Keratinocyte (primary cell): ENCODE results near the gene SMARCD3. TPM values are rescaled to one million over a fixed set of nuclear protein-coding genes. Genes with fewer than 3 reads are reported as not detected.

Source experiments
- DNase-seq: peaks from one replicate; pipeline ENCODE4 v3.0.0-alpha.2; 2011; ENCODE audit warnings: low read depth, missing footprints, low spot score
- FAIRE-seq: peaks from 2 replicates; lab custom pipeline; 2011; peaks lifted over from hg19 to GRCh38; lab: Jason Lieb, UNC
- H2AFZ ChIP-seq: 2 replicates; pipeline ENCODE4 v1.6.0; 2012; ENCODE audit warnings: low read length, control low read depth, inconsistent platforms; ENCODE audit not compliant: control insufficient read depth
- H3K27ac ChIP-seq: 2 replicates; pipeline ENCODE4 v1.5.1; 2011; ENCODE audit warnings: low read length; ENCODE audit not compliant: control insufficient read depth, insufficient read depth
- H3K27me3 ChIP-seq: 3 replicates; pipeline ENCODE4 v1.6.0; 2011; ENCODE audit warnings: low read length; ENCODE audit not compliant: control insufficient read depth, insufficient read depth; ENCODE audit errors: extremely low read depth
- H3K36me3 ChIP-seq, 2 experiments: 2 replicates in 1 of 2; 3 replicates in 1 of 2; pipeline ENCODE4 v1.5.1; 2011; ENCODE audit warnings: low read length in 2 of 2, mild to moderate bottlenecking in 1 of 2; ENCODE audit not compliant: control insufficient read depth in 2 of 2, insufficient read depth in 2 of 2; ENCODE audit errors: extremely low read depth in 1 of 2
- H3K4me1 ChIP-seq: 3 replicates; pipeline ENCODE4 v1.5.1; 2011; ENCODE audit warnings: low read length; ENCODE audit not compliant: control insufficient read depth, insufficient read depth; ENCODE audit errors: extremely low read depth
- H3K4me2 ChIP-seq: 3 replicates; pipeline ENCODE4 v1.6.0; 2011; ENCODE audit warnings: low read depth, low read length; ENCODE audit not compliant: control insufficient read depth, insufficient read depth; ENCODE audit errors: extremely low read depth
- H3K4me3 ChIP-seq, 3 experiments: fragments of 200-600 bp in 1 of 3; sonication (generic) in 1 of 3; 2 replicates in 2 of 3; 3 replicates in 1 of 3; pipeline ENCODE4 v1.5.1; 2011 to 2016; ENCODE audit warnings: low read length in 3 of 3, mild to moderate bottlenecking in 3 of 3, control low read depth in 2 of 3, inconsistent platforms in 1 of 3, low read depth in 1 of 3, mixed read lengths in 1 of 3, mixed run types in 1 of 3, moderate library complexity in 1 of 3; ENCODE audit not compliant: control insufficient read depth in 2 of 3, insufficient read depth in 2 of 3; ENCODE audit errors: extremely low read depth in 1 of 3
- H3K79me2 ChIP-seq: 2 replicates; pipeline ENCODE4 v1.6.0; 2012; ENCODE audit warnings: low read length; ENCODE audit not compliant: control insufficient read depth, insufficient read depth
- H3K9ac ChIP-seq: 3 replicates; pipeline ENCODE4 v1.6.0; 2011; ENCODE audit warnings: low read length; ENCODE audit not compliant: control insufficient read depth, insufficient read depth; ENCODE audit errors: extremely low read depth
- H3K9me1 ChIP-seq: 3 replicates; pipeline ENCODE4 v1.6.0; 2011; ENCODE audit warnings: low read length; ENCODE audit not compliant: control insufficient read depth, insufficient read depth; ENCODE audit errors: extremely low read depth
- H3K9me3 ChIP-seq: 2 replicates; pipeline ENCODE4 v1.5.1; 2012; ENCODE audit warnings: low read depth, low read length; ENCODE audit not compliant: control insufficient read depth
- H4K20me1 ChIP-seq: 3 replicates; pipeline ENCODE4 v1.6.0; 2011; ENCODE audit warnings: low read length; ENCODE audit not compliant: control insufficient read depth, insufficient read depth; ENCODE audit errors: extremely low read depth
- EZH2 ChIP-seq: IDR thresholded peaks from one replicate; pipeline ENCODE4 v1.6.1; 2012; ENCODE audit warnings: inconsistent platforms, mild to moderate bottlenecking, low read length, moderate library complexity
- dilution Hi-C: fragments of 300-500 bp; cut with MboI; formaldehyde crosslinking; loops from one replicate; pipeline ENCODE4 v1.7.0; 2020; ENCODE audit warnings: low sequenced_read_pairs; ENCODE audit not compliant: extremely low pct_ligation_motif_present
- polyA plus RNA-seq, 5 experiments: library from polyadenylated mRNA; depleted of rRNA in 3 of 5; stranded (reverse) in 3 of 5; stranded (forward) in 1 of 5; unstranded in 1 of 5; fragments of >200 nt; gene quantifications; 1 replicate in 1 of 5; 2 replicates in 3 of 5; 3 replicates in 1 of 5; pipeline versions ENCODE4 v1.2.1 to v1.2.3, GENCODE V29; 2011 to 2012; ENCODE audit warnings: missing spikeins in 2 of 5, low read depth in 1 of 5, low replicate concordance in 1 of 5
- TF ChIP-seq, protein P1 (sequence below), 3 experiments: IDR thresholded peaks in 1 of 3; conservative IDR thresholded peaks in 1 of 3; optimal IDR thresholded peaks in 1 of 3; 2 replicates in 2 of 3; 3 replicates in 1 of 3; pipeline versions ENCODE3 to v1.5.1; 2011; ENCODE audit warnings: low read length in 3 of 3, mild to moderate bottlenecking in 3 of 3, moderate library complexity in 2 of 3, control low read depth in 1 of 3, inconsistent platforms in 1 of 3; ENCODE audit not compliant: insufficient read depth in 2 of 3; ENCODE audit errors: extremely low read depth in 1 of 3

Gene SMARCD3
- polyA plus RNA-seq, 1 donor (not counting 4 experiments of a cell fraction or from before 2014, with no cell fraction given) = 3.0 TPM

DNA sequence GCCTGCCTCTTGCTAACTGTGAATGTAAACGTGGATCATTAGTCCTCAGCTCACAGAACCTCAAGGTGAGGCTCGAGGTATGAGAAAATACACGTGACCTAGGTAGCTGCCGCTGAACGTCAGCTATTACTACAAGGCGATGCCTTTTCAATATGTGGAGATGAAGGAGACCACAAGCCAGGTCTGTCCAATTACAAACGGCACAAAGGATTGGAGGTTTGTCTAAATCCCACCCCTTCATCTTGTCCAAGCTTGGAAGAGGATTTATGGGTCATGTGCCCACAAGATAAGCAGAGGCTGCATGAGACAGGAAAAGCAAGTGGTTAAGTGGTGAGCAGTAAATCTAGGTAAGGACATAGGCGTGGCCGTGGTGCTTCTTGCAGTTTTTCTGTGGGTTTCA, 41.6 kb downstream of the SMARCD3 start:
- Histone ChIP-seq H3K4me1 (no peaks in the 10 kb centered on the region), H3K4me2 (no peak overlapping the region), H4K20me1 (no peaks in the 10 kb centered on the region), H3K36me3 (peaks cover 0 to 1% of the 10 kb centered on the region in 2 experiments), H3K9me1 (no peaks in the 10 kb centered on the region), H3K9ac (no peak overlapping the region), H3K79me2 (no peaks in the 10 kb centered on the region), H2AFZ (no peak overlapping the region), H3K9me3 (no peaks in the 10 kb centered on the region), H3K4me3 (no peak overlapping the region), H3K27me3 (peaks cover 34% of the 10 kb centered on the region), H3K27ac (no peak overlapping the region)
- dilution Hi-C loops = no loop called here
- FAIRE-seq (no peak), DNase-seq (no peak)
- TF ChIP-seq EZH2 = no peak

GRCh38 chr7:151205730-151206129, 42.8 kb downstream of the SMARCD3 start:
- Histone ChIP-seq H2AFZ (no peak overlapping the region), H3K9me3 (no peaks in the 10 kb centered on the region), H3K4me1 (no peaks in the 10 kb centered on the region), H3K9me1 (no peaks in the 10 kb centered on the region), H4K20me1 (no peaks in the 10 kb centered on the region), H3K27ac (no peak overlapping the region), H3K9ac (no peak overlapping the region), H3K4me3 (no peak overlapping the region), H3K27me3 (peaks cover 41% of the 10 kb centered on the region), H3K79me2 (no peaks in the 10 kb centered on the region), H3K36me3 (no peaks in the 10 kb centered on the region), H3K4me2 (no peak overlapping the region)
- DNase-seq = no peak
- no peak for TF ChIP-seq EZH2
- TF ChIP-seq, protein P1, sequence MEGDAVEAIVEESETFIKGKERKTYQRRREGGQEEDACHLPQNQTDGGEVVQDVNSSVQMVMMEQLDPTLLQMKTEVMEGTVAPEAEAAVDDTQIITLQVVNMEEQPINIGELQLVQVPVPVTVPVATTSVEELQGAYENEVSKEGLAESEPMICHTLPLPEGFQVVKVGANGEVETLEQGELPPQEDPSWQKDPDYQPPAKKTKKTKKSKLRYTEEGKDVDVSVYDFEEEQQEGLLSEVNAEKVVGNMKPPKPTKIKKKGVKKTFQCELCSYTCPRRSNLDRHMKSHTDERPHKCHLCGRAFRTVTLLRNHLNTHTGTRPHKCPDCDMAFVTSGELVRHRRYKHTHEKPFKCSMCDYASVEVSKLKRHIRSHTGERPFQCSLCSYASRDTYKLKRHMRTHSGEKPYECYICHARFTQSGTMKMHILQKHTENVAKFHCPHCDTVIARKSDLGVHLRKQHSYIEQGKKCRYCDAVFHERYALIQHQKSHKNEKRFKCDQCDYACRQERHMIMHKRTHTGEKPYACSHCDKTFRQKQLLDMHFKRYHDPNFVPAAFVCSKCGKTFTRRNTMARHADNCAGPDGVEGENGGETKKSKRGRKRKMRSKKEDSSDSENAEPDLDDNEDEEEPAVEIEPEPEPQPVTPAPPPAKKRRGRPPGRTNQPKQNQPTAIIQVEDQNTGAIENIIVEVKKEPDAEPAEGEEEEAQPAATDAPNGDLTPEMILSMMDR (optimal IDR thresholded peaks at IDR 0.05 in 1 of 3, IDR thresholded peaks at IDR 0.05 in 1 of 3, conservative IDR thresholded peaks at IDR 0.05 in 1 of 3; ENCODE audit: extremely low read depth in 1 of 3, insufficient read depth in 2 of 3, low read length in 3 of 3) = no peak
- dilution Hi-C loops = no loop called here
- no peak for FAIRE-seq

GRCh38 chr7:151204383-151205032, 44.0 kb downstream of the SMARCD3 start:
- peaks cover 46% of the 10 kb centered on the region for H3K27me3 ChIP-seq
- no peaks in the 10 kb centered on the region for H3K4me1 ChIP-seq

More at GRCh38 chr7:151204383-151205032, 44.0 kb downstream of the SMARCD3 start:
- Histone ChIP-seq H3K9me3 (no peaks in the 10 kb centered on the region), H2AFZ (no peak overlapping the region), H3K9ac (no peak overlapping the region), H3K9me1 (no peaks in the 10 kb centered on the region), H3K4me2 (no peak overlapping the region), H3K27ac (no peak overlapping the region), H3K36me3 (no peaks in the 10 kb centered on the region), H4K20me1 (no peaks in the 10 kb centered on the region), H3K79me2 (no peaks in the 10 kb centered on the region), H3K4me3 (no peak overlapping the region)
- no peak for TF ChIP-seq EZH2
- TF ChIP-seq, protein P1 (optimal IDR thresholded peaks at IDR 0.05 in 1 of 3, IDR thresholded peaks at IDR 0.05 in 1 of 3, conservative IDR thresholded peaks at IDR 0.05 in 1 of 3; ENCODE audit: extremely low read depth in 1 of 3, insufficient read depth in 2 of 3, low read length in 3 of 3) = no peak
- no peak for DNase-seq
- dilution Hi-C loops = no loop called here
- no peak for FAIRE-seq
